Mesendoderm (in vitro differentiated cells): ENCODE results near the gene LAPTM5.

Experiments
- DNase-seq: peaks from one replicate; pipeline ENCODE4 v3.0.0; 2013
- H2AK5ac ChIP-seq: 2 replicates; pipeline ENCODE4 v1.6.1; 2013; ENCODE audit warnings: low read length, inconsistent platforms
- H2BK120ac ChIP-seq: 2 replicates; pipeline ENCODE4 v1.6.1; 2013; ENCODE audit warnings: low read depth, mild to moderate bottlenecking, low read length, moderate library complexity, mixed read lengths
- H2BK15ac ChIP-seq: replicated peaks from 2 replicates; pipeline ENCODE4 v1.6.1; 2013; ENCODE audit warnings: low read depth, mild to moderate bottlenecking, moderate library complexity
- H2BK5ac ChIP-seq: 2 replicates; pipeline ENCODE4 v1.6.1; 2013; ENCODE audit warnings: low read length, inconsistent platforms
- H3K18ac ChIP-seq: 2 replicates; pipeline ENCODE4 v1.6.1; 2013; ENCODE audit warnings: mild to moderate bottlenecking, low read length, mixed read lengths
- H3K23ac ChIP-seq: one replicate; pipeline ENCODE4 v1.6.1; 2013; ENCODE audit warnings: low read length
- H3K27ac ChIP-seq: 2 replicates; pipeline ENCODE4 v1.5.1; 2013; ENCODE audit warnings: low read depth, mild to moderate bottlenecking, inconsistent platforms, low read length, moderate library complexity
- H3K27me3 ChIP-seq: 2 replicates; pipeline ENCODE4 v1.6.1; 2013; ENCODE audit warnings: low read length, control low read depth, mild to moderate bottlenecking, inconsistent platforms; ENCODE audit not compliant: insufficient read depth, poor library complexity
- H3K36me3 ChIP-seq: 2 replicates; pipeline ENCODE4 v1.6.1; 2013; ENCODE audit warnings: low read length, inconsistent platforms; ENCODE audit not compliant: control insufficient read depth, insufficient read depth
- H3K4ac ChIP-seq: one replicate; pipeline ENCODE4 v1.6.1; 2013; ENCODE audit warnings: low read depth, mild to moderate bottlenecking, low read length, moderate library complexity
- H3K4me1 ChIP-seq: 2 replicates; pipeline ENCODE4 v1.6.1; 2013; ENCODE audit warnings: low read depth, low read length, inconsistent platforms; ENCODE audit not compliant: control insufficient read depth
- H3K4me2 ChIP-seq: 2 replicates; pipeline ENCODE4 v1.6.1; 2013; ENCODE audit warnings: low read length
- H3K4me3 ChIP-seq: 2 replicates; pipeline ENCODE4 v1.5.1; 2013; ENCODE audit warnings: mild to moderate bottlenecking, low read length
- H3K56ac ChIP-seq: one replicate; pipeline ENCODE4 v1.6.1; 2013; ENCODE audit warnings: low read length
- H3K79me1 ChIP-seq: 2 replicates; pipeline ENCODE4 v1.6.1; 2013; ENCODE audit warnings: low read length, inconsistent platforms
- H3K79me2 ChIP-seq: 2 replicates; pipeline ENCODE4 v1.6.1; 2013; ENCODE audit warnings: mild to moderate bottlenecking, low read length; ENCODE audit not compliant: control insufficient read depth, insufficient read depth
- H3K9ac ChIP-seq: 2 replicates; pipeline ENCODE4 v1.6.1; 2013; ENCODE audit warnings: low read length, inconsistent platforms
- H4K5ac ChIP-seq: one replicate; pipeline ENCODE4 v1.6.1; 2013; ENCODE audit warnings: low read length
- H4K8ac ChIP-seq: one replicate; pipeline ENCODE4 v1.6.1; 2013; ENCODE audit warnings: low read depth, mild to moderate bottlenecking, control low read depth, low read length, moderate library complexity
- WGBS: extraction: QIAGEN DNeasy Blood & Tissue Kit; methylation state at CpG from one replicate; pipeline ENCODE4 v1.1.7; 2013; ENCODE audit warnings: low lambda C conversion rate, missing lambda C conversion rate; ENCODE audit not compliant: insufficient coverage; ENCODE audit errors: extremely low coverage; 5-methylcytosine and 5-hydroxymethylcytosine counted together

The LAPTM5 gene

DNA sequence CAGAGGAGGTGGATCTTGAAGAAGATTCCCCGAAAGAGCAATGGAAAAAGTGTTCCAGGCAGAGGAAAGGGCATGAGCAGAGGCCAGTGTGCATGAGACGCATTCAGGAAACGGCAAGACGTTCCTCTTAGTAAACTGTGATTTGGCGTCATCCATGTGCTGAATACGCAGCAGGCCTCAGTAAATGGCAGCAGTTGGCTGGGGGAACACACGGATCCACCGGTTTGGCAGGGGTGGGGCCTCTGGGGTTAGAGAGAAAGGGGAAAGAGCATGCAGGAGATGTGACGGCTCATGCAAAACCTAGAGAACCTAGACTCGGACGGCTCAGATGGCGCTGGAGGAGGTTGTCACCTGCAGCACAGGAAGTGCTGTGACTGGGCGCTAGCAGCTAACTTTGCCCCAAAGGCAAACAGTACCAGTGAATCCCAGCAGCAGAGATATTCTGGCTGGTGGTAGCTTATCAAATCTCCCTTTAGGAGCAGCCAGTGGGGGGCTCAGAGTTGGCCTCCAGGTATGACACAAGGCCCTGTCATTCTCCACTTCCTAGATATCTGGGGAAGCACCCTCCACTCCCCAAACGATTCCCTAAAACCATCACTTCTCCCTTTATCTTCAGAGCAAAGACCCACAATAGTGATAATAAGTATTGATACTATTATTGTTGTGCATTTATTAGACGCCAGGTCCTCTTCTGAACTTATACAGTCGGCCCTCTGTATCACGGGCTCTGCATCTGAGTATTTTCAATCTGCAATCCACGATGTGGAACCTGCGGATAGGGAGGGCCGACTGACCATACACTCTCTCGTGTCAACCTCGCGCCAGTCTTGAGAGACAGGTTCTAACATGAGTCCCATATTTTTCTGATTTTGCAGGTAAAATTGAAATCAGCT is 7.6 kb downstream of the LAPTM5 start:
- WGBS, result no CpG with 5 or more reads among the region's 23 CpGs
- no peak overlapping the region for H3K18ac ChIP-seq
- no peak overlapping the region for H2BK5ac ChIP-seq
- no peak overlapping the region for H2BK15ac ChIP-seq
- no peak overlapping the region for H3K27ac ChIP-seq
- H3K36me3 ChIP-seq, result no peaks in the 10 kb centered on the region
- H3K9ac ChIP-seq, result no peak overlapping the region
- H3K4ac ChIP-seq, result no peak overlapping the region
- no peak overlapping the region for H2AK5ac ChIP-seq
- H3K23ac ChIP-seq, result no peak overlapping the region
- no peak for DNase-seq
- H3K79me2 ChIP-seq, result no peaks in the 10 kb centered on the region
- no peaks in the 10 kb centered on the region for H3K27me3 ChIP-seq
- no peak overlapping the region for H3K4me3 ChIP-seq
- H3K4me1 ChIP-seq, result no peaks in the 10 kb centered on the region
- no peak overlapping the region for H2BK120ac ChIP-seq
- H3K4me2 ChIP-seq, result no peak overlapping the region
- H3K56ac ChIP-seq, result no peak overlapping the region
- H4K5ac ChIP-seq, result no peak overlapping the region
- no peaks in the 10 kb centered on the region for H3K79me1 ChIP-seq
- no peak overlapping the region for H4K8ac ChIP-seq

DNA sequence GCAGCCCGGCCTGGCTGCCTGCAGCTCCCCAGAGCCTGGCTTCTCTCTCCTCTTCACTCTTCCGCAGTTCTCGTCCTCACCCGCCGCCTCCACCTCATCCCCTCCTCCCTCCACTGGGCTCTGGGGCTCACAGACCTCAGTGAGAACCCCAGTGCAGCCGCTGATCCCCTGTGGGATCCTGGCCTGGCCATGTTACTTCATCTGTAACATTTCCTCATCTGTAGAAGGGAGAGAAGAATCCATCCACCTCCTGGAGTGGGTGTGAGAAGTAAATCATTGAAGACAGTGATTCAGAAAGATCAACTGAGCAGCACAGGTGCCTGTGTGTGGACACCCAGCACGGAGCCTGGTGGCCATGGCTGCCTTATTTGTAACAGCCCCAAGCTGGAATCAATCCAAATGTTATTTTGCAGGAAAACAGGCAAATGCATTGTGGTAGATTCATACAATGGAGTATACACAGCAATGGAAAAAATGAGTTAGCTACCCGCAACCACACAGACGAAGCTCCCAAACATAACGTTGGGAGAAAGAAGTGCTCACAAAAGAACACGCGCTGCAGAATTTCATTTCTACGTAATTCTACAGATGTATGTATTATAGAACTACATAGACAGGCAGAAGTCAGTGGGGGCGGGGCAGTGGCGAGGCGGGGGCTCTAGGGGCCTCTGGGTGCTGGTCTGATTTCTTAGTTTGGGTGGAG is 8.7 kb downstream of the LAPTM5 start:
- Histone ChIP-seq H3K4me3 (no peak overlapping the region), H3K23ac (no peak overlapping the region), H3K4me2 (no peak overlapping the region), H2AK5ac (no peak overlapping the region), H4K8ac (no peak overlapping the region), H3K27ac (no peak overlapping the region), H3K27me3 (no peaks in the 10 kb centered on the region), H2BK120ac (no peak overlapping the region), H3K36me3 (no peaks in the 10 kb centered on the region), H3K4me1 (no peaks in the 10 kb centered on the region), H3K56ac (peak overlapping the region; percentile 39), H4K5ac (no peak overlapping the region), H3K18ac (no peak overlapping the region), H3K9ac (no peak overlapping the region), H3K4ac (peak overlapping the region; percentile 5), H3K79me1 (no peaks in the 10 kb centered on the region), H3K79me2 (no peaks in the 10 kb centered on the region), H2BK5ac (no peak overlapping the region), H2BK15ac (no peak overlapping the region)
- DNase-seq, result no peak
- WGBS, result no CpG with 5 or more reads among the region's 16 CpGs

DNA sequence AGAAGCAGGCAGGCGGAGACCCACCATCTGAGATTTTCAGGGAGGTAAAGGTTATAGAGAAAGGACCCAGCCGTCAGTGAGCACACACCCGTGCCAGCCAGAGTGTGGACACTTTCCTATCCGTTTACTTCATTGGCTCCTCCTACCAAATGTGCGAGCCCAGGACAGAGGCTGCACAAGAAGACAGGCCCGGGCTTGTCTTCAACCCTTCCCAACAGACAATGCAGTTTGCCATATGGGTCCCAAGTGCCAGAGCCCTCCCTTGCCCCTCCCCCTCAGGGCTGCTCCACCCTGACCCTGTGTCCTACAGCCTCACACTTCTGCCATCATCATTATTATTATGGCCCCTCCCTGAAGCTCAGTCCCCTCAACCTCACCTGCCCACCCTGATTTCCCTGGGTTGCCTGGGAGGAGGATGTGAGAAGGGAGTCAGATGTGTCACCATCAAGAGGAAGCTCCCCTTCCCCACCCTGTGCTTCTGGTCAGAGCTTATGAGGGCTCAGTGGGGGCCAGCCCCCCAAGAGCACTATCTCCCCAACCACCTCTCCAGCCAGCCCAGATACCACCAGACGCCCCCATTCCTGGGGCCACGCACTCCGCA is 9.4 kb downstream of the LAPTM5 start:
- Histone ChIP-seq H3K23ac (no peak overlapping the region), H3K79me1 (no peaks in the 10 kb centered on the region), H3K79me2 (no peaks in the 10 kb centered on the region), H3K27ac (no peak overlapping the region), H2BK120ac (no peak overlapping the region), H3K18ac (no peak overlapping the region), H3K4me3 (no peak overlapping the region), H3K4me1 (no peaks in the 10 kb centered on the region), H4K5ac (no peak overlapping the region), H2BK15ac (no peak overlapping the region), H3K4me2 (no peak overlapping the region), H3K56ac (peak overlapping the region; percentile 39), H3K27me3 (no peaks in the 10 kb centered on the region), H2AK5ac (no peak overlapping the region), H3K36me3 (no peaks in the 10 kb centered on the region), H4K8ac (no peak overlapping the region), H3K9ac (no peak overlapping the region), H3K4ac (peak overlapping the region; percentile 5), H2BK5ac (no peak overlapping the region)
- no peak for DNase-seq
- WGBS, result no CpG with 5 or more reads among the region's 9 CpGs

DNA sequence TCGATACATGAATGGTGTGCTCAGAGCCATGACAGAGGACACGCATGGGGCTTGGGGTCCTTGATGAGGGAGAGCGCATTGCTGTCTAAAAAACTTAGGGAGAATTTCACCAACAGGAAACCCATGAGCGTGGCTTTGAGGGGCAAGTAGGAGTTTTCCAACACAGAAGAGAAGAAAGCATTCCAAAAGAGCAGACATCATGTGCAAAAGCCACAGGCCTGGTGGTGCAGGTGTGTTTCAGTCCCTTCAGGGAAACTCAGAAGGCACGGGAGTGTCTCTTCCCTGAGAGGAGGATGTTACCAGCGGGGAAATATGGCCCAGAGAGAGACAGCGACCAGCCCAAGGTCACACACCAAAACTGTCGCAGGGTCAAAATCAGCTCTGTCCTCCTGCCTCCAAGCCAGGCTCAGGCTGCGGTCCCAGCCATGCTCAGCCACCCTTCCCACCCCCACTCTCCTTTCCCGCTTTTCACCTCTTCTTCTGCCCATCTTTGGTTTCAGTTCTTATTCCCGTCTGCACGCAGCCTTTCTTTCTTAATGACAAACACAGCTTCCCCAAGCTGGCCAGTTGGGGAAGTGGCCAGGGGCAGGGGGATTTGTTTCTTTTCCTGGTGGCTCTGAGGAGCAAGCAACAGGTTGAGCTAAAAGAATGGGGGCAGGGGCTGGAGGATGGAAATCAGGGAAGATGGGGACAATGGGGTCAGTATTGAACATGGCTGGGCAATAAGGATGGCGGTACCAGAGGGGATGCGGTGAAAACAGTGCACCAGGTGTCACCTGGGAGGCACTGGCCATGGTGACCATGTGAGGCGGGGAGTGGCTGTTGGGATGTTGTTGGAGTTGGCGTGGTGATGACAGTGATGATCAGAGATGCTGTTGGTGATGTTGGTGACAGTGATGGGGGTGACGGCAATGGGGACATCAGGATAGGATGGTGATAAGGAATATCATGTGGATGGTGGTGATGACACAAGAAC is 10.3 kb downstream of the LAPTM5 start:
- Histone ChIP-seq H3K4me3 (no peak overlapping the region), H3K27ac (no peak overlapping the region)

DNA sequence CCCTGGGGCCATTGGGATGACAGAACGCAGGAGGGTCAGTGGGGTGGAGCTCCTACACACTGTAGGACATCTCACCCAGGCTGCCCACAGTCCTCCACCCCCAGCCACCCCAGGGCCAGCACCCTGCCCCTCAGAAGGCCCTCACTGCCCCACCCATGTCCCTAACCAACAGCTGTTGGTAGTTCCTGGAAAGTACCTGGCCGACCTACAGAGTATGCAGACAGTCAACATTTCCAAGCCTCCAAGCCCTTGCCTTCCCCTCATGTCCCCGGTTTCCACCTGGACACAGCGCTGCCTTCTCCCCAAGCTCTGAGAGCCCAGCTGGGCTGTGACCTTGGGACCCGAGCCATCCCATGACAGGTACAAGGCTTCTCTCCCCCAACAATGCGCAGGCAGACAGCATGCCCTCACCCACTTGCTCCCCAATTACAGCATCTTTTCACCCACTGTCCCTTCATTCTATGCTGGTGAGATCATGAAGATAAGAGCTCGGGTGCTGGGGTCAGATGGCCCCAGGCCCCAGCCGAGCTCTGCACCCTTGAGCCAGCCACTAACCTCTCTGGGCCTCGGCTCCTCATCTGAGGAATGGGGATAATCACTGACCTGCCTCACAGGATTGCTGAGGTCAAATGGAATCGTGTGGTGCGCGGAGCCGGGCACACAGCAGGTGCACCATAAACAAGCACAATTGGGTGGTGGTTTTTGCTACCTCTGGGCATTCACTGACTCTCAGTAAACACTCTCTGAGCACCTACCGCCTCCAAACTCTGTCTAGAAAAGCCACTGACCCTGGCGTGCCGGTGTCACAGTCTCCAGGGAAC is 11.2 kb downstream of the LAPTM5 start:
- H3K9ac ChIP-seq, result no peak overlapping the region
- H3K79me2 ChIP-seq, result no peaks in the 10 kb centered on the region
- H4K8ac ChIP-seq, result no peak overlapping the region
- H3K4me3 ChIP-seq, result no peak overlapping the region
- no CpG with 5 or more reads among the region's 16 CpGs for WGBS
- no peak overlapping the region for H4K5ac ChIP-seq
- no peak overlapping the region for H3K4me2 ChIP-seq
- no peaks in the 10 kb centered on the region for H3K79me1 ChIP-seq
- H3K56ac ChIP-seq, result no peak overlapping the region
- H3K18ac ChIP-seq, result no peak overlapping the region
- DNase-seq, result no peak
- no peaks in the 10 kb centered on the region for H3K27me3 ChIP-seq
- no peak overlapping the region for H2BK5ac ChIP-seq
- no peak overlapping the region for H3K4ac ChIP-seq
- no peak overlapping the region for H2AK5ac ChIP-seq
- H2BK15ac ChIP-seq, result no peak overlapping the region
- H3K27ac ChIP-seq, result no peak overlapping the region
- peaks cover 1% of the 10 kb centered on the region for H3K4me1 ChIP-seq
- H2BK120ac ChIP-seq, result no peak overlapping the region
- H3K36me3 ChIP-seq, result no peaks in the 10 kb centered on the region
- no peak overlapping the region for H3K23ac ChIP-seq

More for the DNA sequence above, 10.3 kb downstream of the LAPTM5 start:
- Histone ChIP-seq H3K56ac (no peak overlapping the region), H2BK120ac (no peak overlapping the region), H3K23ac (no peak overlapping the region), H3K4ac (no peak overlapping the region), H2AK5ac (no peak overlapping the region), H2BK15ac (no peak overlapping the region), H3K4me1 (no peaks in the 10 kb centered on the region), H3K27me3 (no peaks in the 10 kb centered on the region), H3K36me3 (no peaks in the 10 kb centered on the region), H4K8ac (no peak overlapping the region), H3K18ac (no peak overlapping the region), H3K9ac (no peak overlapping the region), H2BK5ac (no peak overlapping the region), H3K79me1 (no peaks in the 10 kb centered on the region), H3K4me2 (no peak overlapping the region), H3K79me2 (no peaks in the 10 kb centered on the region), H4K5ac (no peak overlapping the region)
- WGBS, result no CpG with 5 or more reads among the region's 17 CpGs
- no peak for DNase-seq
